SK-MEL-5 (cell line): ENCODE results near the gene RBM15. TPM values are rescaled to one million over a fixed set of nuclear protein-coding genes. Genes with fewer than 3 reads are reported as not detected.

Source experiments
- DNase-seq: peaks from one replicate; pipeline ENCODE4 v3.0.0-alpha.2; 2016; ENCODE audit warnings: low read depth, low spot score
- in situ Hi-C: cut with HindIII; loops from 2 replicates; pipeline ENCODE4 v1.10.0; 2016; ENCODE audit warnings: low sequenced_read_pairs, high pct_unique_total_duplicates, low pct_unique_long_range_greater_than_20kb
- polyA plus RNA-seq, 2 experiments: library from polyadenylated mRNA; depleted of rRNA; stranded (reverse); fragments of >200 nt; gene quantifications; 2 replicates each; pipeline ENCODE4 v1.2.3, GENCODE V29; 2015
- total RNA-seq: library from RNA; depleted of rRNA; stranded (reverse); fragments of >200 nt; shearing (Covaris generic); gene quantifications from 2 replicates; pipeline ENCODE4 v1.2.3, GENCODE V29; 2014; rRNA removed

The RBM15 gene
- 21.8 and 24.1 TPM in 2 replicates for total RNA-seq
- 11.1 and 15.2 TPM in 2 replicates for polyA plus RNA-seq (2015; cell fraction: cytosol; rRNA removed)
- polyA plus RNA-seq (2015; cell fraction: nucleus; rRNA removed) = 27.0 and 35.0 TPM in 2 replicates

DNA sequence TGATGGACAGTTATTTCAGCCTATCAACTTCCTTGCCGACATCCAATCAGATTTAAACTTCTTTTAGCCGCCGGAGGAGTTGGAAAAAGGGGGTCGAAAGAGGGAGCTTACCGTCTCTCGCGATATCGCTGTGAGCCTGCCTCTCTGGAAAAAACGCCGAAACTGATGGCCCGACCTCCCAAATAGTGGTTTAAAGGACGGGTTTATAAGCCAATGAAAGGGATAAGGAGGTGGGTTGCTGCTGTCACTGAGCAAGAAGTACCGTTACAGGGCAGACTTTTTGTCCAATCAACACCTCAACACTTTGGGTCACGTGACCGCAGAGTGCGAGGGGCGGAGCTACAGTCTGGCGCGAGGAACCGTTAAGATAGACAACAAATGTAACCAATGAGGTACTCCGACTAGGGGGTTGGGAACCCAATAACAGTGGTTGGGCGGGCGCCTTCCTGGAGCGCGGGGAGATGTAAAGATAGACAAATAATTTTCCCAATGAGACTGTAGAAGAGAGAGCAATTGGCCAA is at the start of gene RBM15:
Gene RBM15, plus strand, starts transcription at position 492 of the 521 bp plus-strand sequence. Its CDS starts 29 bp downstream, at position 521.
- in situ Hi-C loops = no loop called here
- peak; percentile 100 for DNase-seq

DNA sequence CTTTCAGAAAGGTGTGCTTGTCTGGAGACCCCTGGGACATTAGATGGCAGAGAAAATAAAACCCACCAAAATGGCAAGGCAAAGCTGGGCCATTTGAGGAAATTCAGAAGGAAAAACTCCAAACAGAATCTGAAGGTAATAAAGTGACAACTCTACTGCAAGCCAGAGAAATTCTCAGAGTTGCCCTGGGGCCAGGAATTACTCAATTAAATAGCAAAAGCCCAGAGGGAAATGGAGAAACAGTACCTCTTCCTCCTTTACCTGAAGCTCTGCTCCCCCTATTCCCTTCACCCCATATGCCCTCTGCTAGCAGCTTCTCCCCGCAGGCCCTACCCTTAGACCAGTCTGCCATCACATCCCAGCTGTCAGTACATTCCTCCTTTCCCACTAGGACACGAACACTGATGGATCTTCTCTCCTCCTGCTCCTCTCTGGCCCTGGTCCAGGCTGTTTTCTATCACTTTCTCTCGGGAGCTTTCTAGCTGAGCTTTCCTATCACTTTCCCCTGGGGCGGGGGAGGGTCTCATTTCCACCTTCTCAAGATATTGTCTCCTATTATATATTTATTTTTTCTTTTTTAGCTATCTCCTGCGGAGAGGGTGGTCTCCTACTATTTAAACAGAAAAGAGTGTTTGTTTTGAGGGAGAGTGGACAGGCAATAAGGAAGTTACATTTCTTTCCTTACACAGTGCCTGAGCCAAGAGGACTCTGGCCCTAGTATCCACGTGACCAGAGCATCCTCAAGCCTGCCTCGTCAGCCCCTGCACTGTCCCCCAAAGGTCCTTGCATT is 47.7 kb upstream of the RBM15 start:
- in situ Hi-C loops = no loop called here
- DNase-seq = no peak

- no peak for DNase-seq
- in situ Hi-C loops = no loop called here
Measured at GRCh38 chr1:110292031-110292741, 47.0 kb upstream of the RBM15 start.

- no peak for DNase-seq
- in situ Hi-C loops = no loop called here
Measured at GRCh38 chr1:110293601-110294104, 45.5 kb upstream of the RBM15 start.

- no peak for DNase-seq
- in situ Hi-C loops = no loop called here
Measured at GRCh38 chr1:110294308-110294707, 44.9 kb upstream of the RBM15 start.

DNA sequence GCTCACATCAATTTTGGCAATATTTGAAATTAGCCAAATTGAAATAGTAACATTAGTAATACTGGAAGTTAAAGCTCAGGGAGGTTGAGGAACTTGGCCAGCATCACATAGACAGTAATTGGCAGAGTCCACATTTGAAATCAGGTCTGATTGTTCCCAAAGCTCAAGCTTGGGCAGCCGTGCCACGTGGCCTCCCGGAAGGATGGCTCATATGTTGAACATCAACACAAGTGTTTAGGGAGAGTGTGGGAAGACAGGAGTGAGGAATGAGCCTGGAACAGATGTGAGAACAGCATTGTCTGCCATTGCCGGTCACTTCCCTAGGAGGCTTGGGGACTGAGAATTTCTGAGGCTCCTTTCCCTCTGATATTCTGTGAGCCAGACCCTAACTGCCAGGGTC is 40.2 kb upstream of the RBM15 start:
- no peak for DNase-seq
- in situ Hi-C loops = no loop called here

- in situ Hi-C loops = no loop called here
- DNase-seq = no peak
Measured at GRCh38 chr1:110300412-110301085, 38.6 kb upstream of the RBM15 start.

- DNase-seq = no peak
- in situ Hi-C loops = no loop called here
Measured at GRCh38 chr1:110302836-110303235, 36.3 kb upstream of the RBM15 start.

DNA sequence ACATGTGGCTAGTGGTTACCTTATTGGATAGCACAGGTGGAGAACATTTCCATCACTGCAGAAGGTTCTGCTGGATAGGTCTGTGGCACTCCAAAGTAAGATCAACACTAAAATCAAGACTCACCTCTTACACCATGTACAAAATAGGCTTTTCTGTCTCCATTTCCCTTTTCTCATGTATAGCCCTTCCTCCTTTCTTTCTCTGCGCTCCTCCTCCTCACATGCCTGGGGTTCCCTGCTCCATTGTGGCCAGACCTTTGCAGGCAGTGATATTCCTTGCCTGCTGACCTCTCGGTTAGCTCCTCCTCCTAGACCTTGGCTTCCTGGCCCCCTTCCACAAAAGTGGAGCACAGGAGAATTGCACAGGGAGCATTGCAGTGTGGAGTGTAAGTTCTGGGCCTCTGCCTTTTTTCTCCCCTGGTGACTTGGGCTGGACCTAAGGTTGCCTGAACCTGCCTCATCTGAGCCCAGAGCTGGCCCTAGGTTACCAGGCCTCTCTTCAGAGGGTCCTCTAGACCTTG is 33.2 kb upstream of the RBM15 start:
- in situ Hi-C loops = no loop called here
- no peak for DNase-seq

GRCh38 chr1:110307239-110307974 is 31.8 kb upstream of the RBM15 start:
- in situ Hi-C loops = no loop called here
- DNase-seq = no peak

DNA sequence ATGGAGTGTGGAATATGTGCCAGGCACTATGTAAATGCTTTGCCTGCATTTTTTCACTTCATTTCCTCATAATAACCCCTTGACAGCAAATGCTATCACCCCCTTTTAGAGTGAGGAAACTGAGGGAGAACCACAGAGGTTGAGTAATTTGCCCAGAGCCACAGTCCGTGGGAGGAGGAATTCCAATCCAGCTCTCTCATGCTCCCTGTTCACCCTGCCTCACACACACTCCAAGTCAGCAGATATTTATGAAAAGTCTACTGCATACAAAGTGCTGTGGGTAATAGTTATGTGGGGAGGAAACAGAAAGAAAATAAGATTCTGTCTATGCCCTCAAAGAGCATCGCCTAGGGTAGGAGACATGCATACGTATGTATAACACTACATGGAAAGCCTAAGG is 30.9 kb upstream of the RBM15 start:
- in situ Hi-C loops = no loop called here
- DNase-seq = no peak

GRCh38 chr1:110309139-110309538 is 30.0 kb upstream of the RBM15 start:
- no peak for DNase-seq
- in situ Hi-C loops = no loop called here

- DNase-seq = no peak
- in situ Hi-C loops = no loop called here
Measured at GRCh38 chr1:110309767-110310166, 29.4 kb upstream of the RBM15 start.

DNA sequence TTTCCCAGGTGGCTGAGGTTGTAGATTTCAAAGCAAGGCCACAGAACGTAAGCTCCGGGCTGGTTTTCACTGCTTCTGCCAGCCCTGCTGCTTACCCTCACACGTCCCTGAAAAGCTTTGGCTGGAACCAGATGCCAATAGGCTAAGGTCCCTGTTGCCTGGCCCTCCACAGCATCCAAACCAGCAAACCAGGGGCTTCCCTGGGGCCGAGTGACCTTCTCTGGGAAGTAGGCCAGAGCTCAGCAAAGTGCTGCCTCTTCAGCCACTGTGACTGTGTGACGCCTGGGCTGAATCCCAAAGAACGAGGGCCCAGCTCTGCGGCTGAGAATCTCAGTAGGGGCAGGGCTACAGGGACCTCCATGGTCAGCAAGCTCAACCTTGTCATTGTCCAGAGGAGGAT is 28.9 kb upstream of the RBM15 start:
- no peak for DNase-seq
- in situ Hi-C loops = no loop called here

GRCh38 chr1:110312188-110313121 is 26.7 kb upstream of the RBM15 start:
- peak; percentile 75 for DNase-seq
- in situ Hi-C loops = no loop called here

DNA sequence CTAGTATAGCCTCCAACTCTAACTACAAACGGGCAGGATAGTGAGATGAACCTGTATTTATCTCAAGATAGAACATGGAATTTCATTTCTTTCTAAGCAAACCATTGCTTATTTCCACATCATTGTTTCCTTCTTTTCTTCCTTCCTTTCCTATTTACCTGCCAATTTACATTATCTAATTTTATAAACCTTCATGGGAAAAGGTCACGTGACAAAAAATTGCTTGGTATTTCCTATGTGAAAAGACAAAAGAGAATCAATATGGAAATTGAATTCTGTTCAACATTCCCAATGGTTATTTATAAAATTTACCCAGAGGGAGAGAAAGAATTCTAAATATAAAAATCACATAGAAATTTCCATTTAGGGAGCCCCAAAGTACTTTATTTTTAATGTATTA is 22.4 kb upstream of the RBM15 start:
- in situ Hi-C loops = no loop called here
- no peak for DNase-seq
